OCI-LY7 (cell line): Measurements from ENCODE around the gene FBN2. TPM values are rescaled to one million over a fixed set of nuclear protein-coding genes. Genes with fewer than 3 reads are reported as not detected.

Experiments
- BruUV-seq: library from RNA; stranded (reverse); fragments of 400-500 nt; replicated peaks from 2 replicates; lab custom pipeline; 2021; lab: Mats Ljungman, UMichigan
- CTCF ChIA-PET: fragments of 300-600 bp; sonication (Branson Sonifier 250); formaldehyde crosslinking; loops from one replicate; lab custom pipeline; 2022; ENCODE audit warnings: antibody characterized with exemption; ENCODE audit not compliant: unreplicated experiment; lab: Charles Lee
- POLR2A ChIA-PET: fragments of 300-600 bp; sonication (Branson Sonifier 250); formaldehyde crosslinking; loops from one replicate; lab custom pipeline; 2022; ENCODE audit warnings: antibody characterized with exemption; lab: Charles Lee
- DNase-seq: peaks from one replicate; pipeline ENCODE4 v3.0.0-alpha.2; 2015; ENCODE audit warnings: low spot score
- H2AFZ ChIP-seq: fragments of 200-600 bp; sonication (generic), shearing (Covaris generic); 2 replicates; pipeline ENCODE4 v1.6.1; 2014; ENCODE audit warnings: mild to moderate bottlenecking, antibody characterized with exemption, low read length, moderate library complexity
- H3K27ac ChIP-seq: fragments of 200-600 bp; sonication (generic); 2 replicates; pipeline ENCODE4 v1.5.1; 2014; ENCODE audit warnings: mixed run types, low read depth, mild to moderate bottlenecking, moderate library complexity, low read length, inconsistent platforms; ENCODE audit not compliant: poor library complexity, severe bottlenecking
- H3K36me3 ChIP-seq: fragments of 200-600 bp; sonication (generic); 2 replicates; pipeline ENCODE4 v1.6.1; 2014; ENCODE audit warnings: mild to moderate bottlenecking, antibody characterized with exemption, low read length, moderate library complexity, mixed read lengths; ENCODE audit not compliant: insufficient read depth
- H3K4me1 ChIP-seq: fragments of 200-600 bp; sonication (generic); 2 replicates; pipeline ENCODE4 v1.5.1; 2014; ENCODE audit warnings: mild to moderate bottlenecking, low read length; ENCODE audit not compliant: insufficient read depth, poor library complexity, severe bottlenecking
- H3K4me2 ChIP-seq: fragments of 200-600 bp; sonication (generic); 2 replicates; pipeline ENCODE4 v1.6.1; 2014; ENCODE audit warnings: mild to moderate bottlenecking, low read length
- H3K4me3 ChIP-seq: fragments of 200-600 bp; sonication (generic); 2 replicates; pipeline ENCODE4 v1.5.1; 2014; ENCODE audit warnings: mild to moderate bottlenecking, low read depth, low read length; ENCODE audit not compliant: poor library complexity, severe bottlenecking
- H3K79me2 ChIP-seq: fragments of 200-600 bp; sonication (generic); 2 replicates; pipeline ENCODE4 v1.6.1; 2016; ENCODE audit warnings: low read depth, mild to moderate bottlenecking, low read length, moderate library complexity, mixed read lengths; ENCODE audit not compliant: insufficient read depth
- H3K9me2 ChIP-seq: fragments of 200-600 bp; sonication (generic); 2 replicates; pipeline ENCODE4 v1.6.1; 2016; ENCODE audit warnings: mild to moderate bottlenecking, low read length, mixed read lengths; ENCODE audit not compliant: insufficient read depth
- H3K9me3 ChIP-seq: fragments of 200-600 bp; sonication (generic); 2 replicates; pipeline ENCODE4 v1.6.1; 2014; ENCODE audit warnings: mild to moderate bottlenecking, mixed run types, low read length, mixed read lengths
- H4K20me1 ChIP-seq: fragments of 200-600 bp; sonication (generic); 2 replicates; pipeline ENCODE4 v1.6.1; 2014; ENCODE audit warnings: mild to moderate bottlenecking, antibody characterized with exemption, low read length, moderate library complexity, mixed read lengths; ENCODE audit not compliant: insufficient read depth
- EZH2phosphoT487 ChIP-seq: fragments of 200-600 bp; sonication (generic); IDR thresholded peaks from 2 replicates; pipeline ENCODE4 v1.6.1; 2018; ENCODE audit warnings: low read depth, borderline replicate concordance, mild to moderate bottlenecking, mixed run types, antibody characterized with exemption, low read length, moderate library complexity, mixed read lengths
- intact Hi-C: fragments of 100-400 bp; cut with micrococcal nuclease; formaldehyde crosslinking; loops from one replicate; pipeline ENCODE4 v1.10.0; 2022; ENCODE audit not compliant: unreplicated experiment
- total RNA-seq, 2 experiments: library from RNA; depleted of rRNA in 1 of 2; stranded (reverse); fragments of >200 nt in 1 of 2; shearing (Covaris generic) in 1 of 2; gene quantifications; 2 replicates each; pipeline ENCODE4 v1.2.3, GENCODE V29; 2014 to 2022
- TF ChIP-seq, protein P1 (sequence below): fragments of 200-600 bp; sonication (generic); conservative IDR thresholded peaks from 2 replicates; pipeline ENCODE4 v1.5.1; 2014; ENCODE audit warnings: mild to moderate bottlenecking, antibody characterized with exemption, low read length, moderate library complexity, mixed read lengths

The FBN2 gene
- total RNA-seq, 2 experiments from 2014 or later: not detected

DNA sequence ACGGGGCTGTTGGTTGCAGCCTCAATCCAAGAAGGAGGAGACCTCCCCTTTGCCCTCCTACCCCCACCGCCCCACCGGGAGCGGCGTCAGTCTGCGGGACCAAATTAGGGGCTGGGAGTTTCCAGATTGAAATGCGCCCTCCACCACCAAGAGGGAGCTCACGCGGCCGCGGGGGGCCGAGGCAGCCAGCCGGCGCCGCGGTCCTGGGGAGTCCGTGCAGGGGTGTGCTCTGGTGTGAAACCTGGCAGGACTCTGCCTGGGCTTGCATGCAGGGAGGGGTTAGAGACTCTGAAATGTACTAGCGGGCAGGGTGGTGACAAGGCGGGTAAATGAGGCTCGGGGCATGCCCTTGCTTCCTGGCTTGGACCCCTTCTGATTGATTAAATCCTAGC lies 989 bp upstream of the FBN2 start:
- Histone ChIP-seq H3K79me2 (no peaks in the 10 kb centered on the region), H2AFZ (no peak overlapping the region), H3K4me2 (no peak overlapping the region), H3K4me3 (no peak overlapping the region), H3K9me2 (no peaks in the 10 kb centered on the region), H3K36me3 (no peaks in the 10 kb centered on the region), H3K4me1 (no peaks in the 10 kb centered on the region), H4K20me1 (no peaks in the 10 kb centered on the region), H3K9me3 (no peaks in the 10 kb centered on the region), H3K27ac (no peak overlapping the region)
- CTCF ChIA-PET: no interaction called here
- POLR2A ChIA-PET: no interaction called here
- intact Hi-C loops: no loop called here
- BruUV-seq: no TSS peak
- no peak for DNase-seq
- TF ChIP-seq EZH2phosphoT487: no peak
- TF ChIP-seq, protein P1, sequence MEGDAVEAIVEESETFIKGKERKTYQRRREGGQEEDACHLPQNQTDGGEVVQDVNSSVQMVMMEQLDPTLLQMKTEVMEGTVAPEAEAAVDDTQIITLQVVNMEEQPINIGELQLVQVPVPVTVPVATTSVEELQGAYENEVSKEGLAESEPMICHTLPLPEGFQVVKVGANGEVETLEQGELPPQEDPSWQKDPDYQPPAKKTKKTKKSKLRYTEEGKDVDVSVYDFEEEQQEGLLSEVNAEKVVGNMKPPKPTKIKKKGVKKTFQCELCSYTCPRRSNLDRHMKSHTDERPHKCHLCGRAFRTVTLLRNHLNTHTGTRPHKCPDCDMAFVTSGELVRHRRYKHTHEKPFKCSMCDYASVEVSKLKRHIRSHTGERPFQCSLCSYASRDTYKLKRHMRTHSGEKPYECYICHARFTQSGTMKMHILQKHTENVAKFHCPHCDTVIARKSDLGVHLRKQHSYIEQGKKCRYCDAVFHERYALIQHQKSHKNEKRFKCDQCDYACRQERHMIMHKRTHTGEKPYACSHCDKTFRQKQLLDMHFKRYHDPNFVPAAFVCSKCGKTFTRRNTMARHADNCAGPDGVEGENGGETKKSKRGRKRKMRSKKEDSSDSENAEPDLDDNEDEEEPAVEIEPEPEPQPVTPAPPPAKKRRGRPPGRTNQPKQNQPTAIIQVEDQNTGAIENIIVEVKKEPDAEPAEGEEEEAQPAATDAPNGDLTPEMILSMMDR: no peak

DNA sequence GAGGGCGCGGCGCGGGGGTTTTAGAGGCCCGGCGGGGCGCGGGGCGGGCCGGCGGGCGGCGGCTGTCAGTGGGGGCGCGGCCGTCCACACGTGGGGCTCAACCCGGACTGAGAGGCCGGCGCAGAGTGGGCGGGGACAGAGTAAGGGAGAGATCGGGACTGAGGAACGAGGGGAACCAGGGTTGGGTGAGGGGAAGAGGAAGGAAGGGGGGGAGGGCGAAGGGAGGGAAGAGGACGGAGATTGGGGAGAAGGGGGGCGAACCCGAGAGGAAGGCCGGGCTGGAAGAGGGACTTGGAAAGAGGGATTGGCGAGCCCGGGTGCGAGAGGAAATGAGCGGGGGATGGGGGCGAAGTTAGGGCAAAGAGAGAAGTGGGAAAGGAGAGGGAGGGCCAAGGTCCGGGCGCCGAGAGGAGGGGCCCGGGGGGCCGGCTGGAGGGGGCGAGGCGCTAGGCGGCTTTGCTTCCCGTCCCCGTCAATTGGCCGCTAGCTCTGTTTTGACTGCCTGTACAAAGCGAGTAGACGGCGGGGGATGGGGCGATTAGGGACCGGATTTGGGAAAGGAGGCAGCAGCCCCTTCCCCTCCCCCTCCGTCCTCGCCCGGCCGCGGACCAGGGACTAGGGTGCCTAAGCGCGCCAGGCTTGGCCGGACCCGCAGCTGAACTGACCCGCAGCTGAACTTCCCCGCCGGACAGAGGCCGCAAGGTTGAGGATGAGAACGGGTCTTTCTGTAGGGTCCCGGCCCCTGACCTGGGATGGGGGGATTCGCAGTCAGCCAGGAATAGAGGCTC lies 399 bp upstream of the FBN2 start:
- H3K27ac ChIP-seq: no peak overlapping the region
- ChIA-PET CTCF (no interaction called here), POLR2A (no interaction called here)
- intact Hi-C loops: no loop called here
- H3K4me2 ChIP-seq: no peak overlapping the region
- no peaks in the 10 kb centered on the region for H3K9me3 ChIP-seq
- no peaks in the 10 kb centered on the region for H3K36me3 ChIP-seq
- DNase-seq: no peak
- TF ChIP-seq EZH2phosphoT487: no peak
- TF ChIP-seq, protein P1: no peak
- H3K4me1 ChIP-seq: no peaks in the 10 kb centered on the region
- H3K4me3 ChIP-seq: no peak overlapping the region
- no peak overlapping the region for H2AFZ ChIP-seq
- no peaks in the 10 kb centered on the region for H3K9me2 ChIP-seq
- no TSS peak for BruUV-seq
- H3K79me2 ChIP-seq: no peaks in the 10 kb centered on the region
- no peaks in the 10 kb centered on the region for H4K20me1 ChIP-seq
